Inferior parietal cortex (tissue), 1 donor: ENCODE measurements around the gene SH3TC1.

Experiments
- DNase-seq: peaks from one replicate; pipeline ENCODE4 v3.0.0-alpha.2; 2016; ENCODE audit errors: extremely low spot score

Gene SH3TC1

GRCh38 chr4:8163436-8164193 is 35.5 kb upstream of the SH3TC1 start:
- no peak for DNase-seq

- DNase-seq: no peak
Observed at GRCh38 chr4:8164194-8164565, 34.9 kb upstream of the SH3TC1 start.

DNA sequence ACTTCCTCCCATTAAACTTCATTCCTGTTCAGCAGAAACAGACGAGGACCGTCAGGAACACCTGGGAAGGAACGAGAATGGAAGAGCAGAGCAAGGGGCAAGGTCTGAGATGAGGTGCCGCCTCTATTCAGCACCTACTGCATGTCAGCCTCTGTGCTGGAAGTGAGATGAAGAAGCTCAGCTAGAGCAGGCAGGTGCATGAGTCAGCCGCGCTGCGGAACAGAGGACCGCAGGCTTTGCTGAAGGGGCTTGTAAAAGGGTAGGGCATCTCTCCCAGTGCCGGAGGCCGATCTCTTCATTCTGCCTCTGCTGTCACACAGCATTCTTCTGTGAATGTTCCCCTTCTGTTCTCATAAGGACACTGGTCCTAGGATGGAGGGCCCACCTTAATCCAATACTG is 34.4 kb upstream of the SH3TC1 start:
- DNase-seq: no peak

DNA sequence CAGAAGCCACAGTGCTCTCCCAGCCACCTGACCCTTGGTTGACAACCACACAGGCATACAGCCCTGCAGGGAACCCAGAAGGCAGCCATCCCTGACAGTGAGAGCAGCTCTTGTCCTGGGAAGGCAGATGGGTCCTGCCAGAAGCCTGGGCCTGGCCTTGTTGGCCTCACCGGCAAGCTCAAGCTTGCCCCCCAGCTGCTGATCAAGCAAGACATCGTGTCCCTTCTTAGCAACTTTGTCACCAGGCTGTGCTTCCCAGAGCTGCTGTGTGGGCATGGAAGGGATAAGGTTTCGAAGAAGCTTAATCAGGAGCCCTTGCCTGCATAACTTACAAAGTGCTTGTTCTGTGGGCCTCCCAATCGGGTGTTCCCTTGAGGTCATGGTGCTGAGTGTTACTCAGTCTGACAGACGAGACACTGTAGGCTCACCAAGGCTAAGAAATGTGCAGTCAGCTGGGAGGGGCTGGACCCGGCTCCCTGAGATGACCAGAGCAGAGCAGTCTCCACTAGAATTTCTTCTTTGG is 33.7 kb upstream of the SH3TC1 start:
- no peak for DNase-seq

- no peak for DNase-seq
Observed at GRCh38 chr4:8167291-8167690, 31.8 kb upstream of the SH3TC1 start.

GRCh38 chr4:8167815-8168214 is 31.3 kb upstream of the SH3TC1 start:
- no peak for DNase-seq

DNA sequence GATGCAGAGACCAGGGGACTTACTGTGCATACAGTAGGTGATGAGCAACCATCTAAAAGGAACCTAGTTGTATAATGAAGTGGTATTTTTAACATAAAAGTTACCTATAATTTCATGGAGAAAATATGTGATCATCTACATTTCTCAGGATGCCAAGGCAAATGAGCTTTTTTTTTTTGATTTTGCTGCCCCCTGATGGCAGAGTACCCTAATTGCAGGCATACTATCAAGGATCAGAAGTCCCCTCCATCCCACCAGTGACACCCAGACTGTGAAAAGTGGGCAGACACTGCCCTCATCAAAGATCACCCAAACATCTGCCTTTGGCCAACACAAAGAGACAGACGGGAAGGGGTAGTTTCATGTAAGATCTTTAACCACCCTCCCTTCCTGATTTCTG is 30.9 kb upstream of the SH3TC1 start:
- no peak for DNase-seq

DNA sequence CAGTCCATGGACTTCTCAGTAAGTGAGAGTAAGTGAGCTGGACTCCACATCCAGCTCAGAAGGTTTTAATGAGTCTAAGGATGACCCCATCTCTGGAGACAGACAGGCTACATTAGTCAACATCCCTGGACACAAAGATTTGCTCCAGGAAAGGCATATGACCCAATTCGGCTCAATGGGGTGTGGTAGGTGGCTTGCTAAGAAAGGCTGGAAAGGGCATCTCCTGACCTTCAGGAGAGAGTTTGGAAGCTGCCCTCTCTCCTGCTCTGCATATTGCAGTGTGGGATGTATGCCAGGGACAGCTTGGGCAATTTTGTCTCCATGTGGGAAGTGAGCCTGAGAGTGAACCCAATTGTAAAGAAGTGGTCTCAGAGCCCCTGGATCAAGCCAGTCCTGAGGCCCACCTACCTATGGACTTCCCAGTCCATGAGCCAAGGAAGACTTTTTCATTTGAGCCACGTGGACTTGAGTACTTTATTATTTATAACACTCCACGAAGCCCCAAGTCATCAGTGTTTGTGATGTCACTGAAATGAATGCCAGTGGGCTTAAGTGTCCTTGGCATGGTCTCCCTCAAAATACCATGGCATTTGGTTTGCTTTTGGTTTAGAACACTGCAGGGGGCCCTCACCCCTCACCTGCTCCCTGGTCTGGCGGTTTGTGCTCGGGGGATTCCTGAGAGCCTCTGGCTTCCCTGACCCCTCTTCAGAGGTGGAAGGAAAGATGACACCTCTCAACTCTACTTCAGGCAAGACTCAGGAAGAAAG is 30.1 kb upstream of the SH3TC1 start:
- no peak for DNase-seq

- no peak for DNase-seq
Observed at GRCh38 chr4:8169763-8170162, 29.3 kb upstream of the SH3TC1 start.

GRCh38 chr4:8170341-8170740 is 28.7 kb upstream of the SH3TC1 start:
- DNase-seq: no peak

- DNase-seq: no peak
Observed at GRCh38 chr4:8171266-8171665, 27.8 kb upstream of the SH3TC1 start.

DNA sequence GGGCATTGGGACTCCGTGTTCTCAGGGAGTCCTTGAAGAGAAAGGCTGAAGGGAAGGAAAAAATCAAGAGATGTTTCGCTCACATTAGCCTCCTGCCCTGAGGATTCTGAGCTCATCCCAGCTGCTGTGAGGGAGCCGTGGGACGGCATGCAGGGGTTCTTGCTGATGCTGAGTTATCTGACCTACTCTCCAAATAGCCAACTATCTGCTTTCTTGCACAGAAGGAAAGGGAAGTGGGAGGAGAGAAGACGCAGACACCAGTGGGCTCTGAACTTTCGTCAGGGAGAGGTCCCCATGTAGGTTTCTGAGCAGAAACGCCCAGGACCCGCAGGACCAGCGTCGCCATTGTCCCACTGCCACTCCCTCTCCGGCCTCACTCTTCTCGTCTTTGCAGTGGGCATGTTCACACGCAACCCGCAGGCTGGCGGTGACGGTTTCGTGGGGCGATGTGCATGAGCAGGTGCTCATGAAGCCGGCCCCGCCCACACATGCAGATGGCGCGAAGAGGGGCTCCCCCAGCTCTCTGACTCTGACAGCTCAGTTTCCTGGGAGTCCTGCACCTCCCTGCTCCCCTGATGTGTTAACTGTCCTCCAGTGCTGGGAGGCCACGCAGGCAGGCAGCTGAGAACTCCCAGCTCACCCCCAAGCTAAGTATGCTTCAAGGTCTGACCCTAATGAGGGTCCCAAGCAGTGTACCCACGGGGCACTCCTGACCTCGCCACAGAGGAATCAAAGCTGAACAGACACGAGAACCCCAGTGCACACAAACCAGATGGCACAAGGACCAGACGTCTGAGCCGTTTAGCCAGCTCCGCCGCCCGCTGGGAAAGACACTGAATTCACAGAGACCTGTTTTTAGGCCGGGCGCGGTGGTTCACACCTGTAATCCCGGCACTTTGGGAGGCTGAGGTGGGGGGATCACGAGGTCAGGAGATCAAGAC is 26.8 kb upstream of the SH3TC1 start:
- DNase-seq: no peak

GRCh38 chr4:8173492-8174242 is 25.4 kb upstream of the SH3TC1 start:
- no peak for DNase-seq

- DNase-seq: no peak
Observed at GRCh38 chr4:8174970-8175369, 24.1 kb upstream of the SH3TC1 start.

- DNase-seq: no peak
Observed at GRCh38 chr4:8175686-8176085, 23.4 kb upstream of the SH3TC1 start.

GRCh38 chr4:8176547-8177399 is 22.3 kb upstream of the SH3TC1 start:
- DNase-seq: no peak

- no peak for DNase-seq
Observed at GRCh38 chr4:8177552-8177951, 21.5 kb upstream of the SH3TC1 start.

DNA sequence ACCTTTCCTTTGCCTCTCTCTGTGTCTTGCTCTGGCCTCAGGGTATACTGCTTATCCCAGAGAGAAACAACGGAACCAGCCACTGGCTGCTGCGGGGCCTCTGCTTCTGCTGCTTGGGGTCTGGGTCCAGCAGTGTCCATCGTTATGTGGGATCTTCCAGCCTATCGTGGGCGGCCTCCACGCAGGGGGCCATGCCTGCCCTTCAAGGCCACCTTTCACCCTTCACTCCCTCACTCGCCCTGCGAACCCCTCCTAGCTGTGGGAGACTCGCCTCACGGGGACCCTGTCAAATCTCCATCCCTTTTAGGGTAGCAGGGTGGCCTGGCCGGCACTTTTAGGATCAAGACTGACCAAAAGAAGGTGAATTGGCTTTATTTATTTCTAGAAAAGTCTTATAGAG is 21.1 kb upstream of the SH3TC1 start:
- no peak for DNase-seq

DNA sequence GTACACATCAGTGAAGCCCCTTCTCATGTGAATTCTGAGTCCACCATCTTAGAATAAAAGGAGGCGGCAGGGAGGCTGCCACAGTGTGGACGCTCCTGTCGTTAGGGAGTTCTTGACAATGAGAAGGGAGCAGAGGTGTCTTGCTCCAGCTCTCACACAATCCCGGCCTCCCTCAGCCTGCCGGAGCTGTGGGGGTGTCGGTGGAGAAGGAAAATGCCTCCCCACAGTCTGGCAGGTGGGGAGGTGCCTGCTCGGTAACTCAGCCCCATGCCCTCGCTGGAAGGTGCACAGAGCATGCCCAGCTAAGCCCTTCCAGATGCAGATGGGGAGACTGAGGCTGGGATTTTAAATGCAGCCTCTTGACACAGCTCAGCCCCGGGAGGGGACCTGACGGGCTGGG is 20.0 kb upstream of the SH3TC1 start:
- no peak for DNase-seq

DNA sequence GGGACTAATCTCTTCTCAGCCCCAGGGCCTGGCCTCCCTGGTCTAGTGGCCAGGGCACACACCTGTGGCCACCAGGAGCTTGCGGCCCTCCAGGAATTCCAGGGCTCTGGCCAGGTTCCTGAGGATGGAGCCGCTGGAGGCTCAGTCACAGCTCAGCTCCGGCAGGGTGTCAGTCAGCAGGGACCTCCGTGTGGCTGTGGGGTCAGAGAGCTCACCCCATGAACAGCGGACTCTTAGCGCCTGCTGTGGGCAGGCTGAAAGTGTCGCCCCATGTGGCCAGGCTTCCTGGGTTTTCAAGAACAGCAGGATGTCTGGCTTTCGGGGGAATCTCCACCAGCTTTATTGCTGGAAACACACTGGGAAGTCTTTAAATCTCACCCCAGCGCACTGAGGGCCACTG is 19.3 kb upstream of the SH3TC1 start:
- DNase-seq: no peak
